HL-60 (cell line): ENCODE results near the gene UBE2D3.

ENCODE experiments used
- DNase-seq, 2 experiments: peaks; one replicate each; pipeline ENCODE4 v3.0.0-alpha.2; 2010 to 2020; ENCODE audit warnings: low read depth in 1 of 2, low spot score in 1 of 2
- H3K27ac ChIP-seq: fragments of 250-450 bp; sonication (Bioruptor Pico); replicated peaks from 2 replicates; pipeline ENCODE4 v1.5.1; 2020; ENCODE audit warnings: mild to moderate bottlenecking, moderate library complexity
- H3K27me3 ChIP-seq: fragments of 250-450 bp; sonication (Bioruptor Pico); 2 replicates; pipeline ENCODE4 v1.5.1; 2021; ENCODE audit warnings: mild to moderate bottlenecking, moderate library complexity; ENCODE audit not compliant: insufficient read depth, poor library complexity, severe bottlenecking
- H3K4me3 ChIP-seq: replicated peaks from 2 replicates; pipeline ENCODE4 v1.5.1; 2011; ENCODE audit warnings: mild to moderate bottlenecking, control low read depth, low read length; ENCODE audit not compliant: insufficient read depth
- CTCF ChIP-seq: IDR thresholded peaks from one replicate; pipeline ENCODE4 v1.5.1; 2011; ENCODE audit warnings: low read length, control low read depth, inconsistent platforms; ENCODE audit not compliant: insufficient read depth
- GABPA ChIP-seq: IDR thresholded peaks from 2 replicates; pipeline ENCODE4 v1.6.1; 2012; ENCODE audit warnings: low read depth
- POLR2AphosphoS5 ChIP-seq: IDR thresholded peaks from 2 replicates; pipeline ENCODE4 v1.6.1; 2012; ENCODE audit warnings: low read depth
- SPI1 ChIP-seq: IDR thresholded peaks from 2 replicates; pipeline ENCODE4 v1.6.1; 2012; ENCODE audit warnings: low read depth, mild to moderate bottlenecking, borderline replicate concordance
- TF ChIP-seq, protein P1 (sequence below): IDR thresholded peaks from 2 replicates; pipeline ENCODE4 v1.6.1; 2012; ENCODE audit warnings: low read depth; ENCODE audit not compliant: insufficient replicate concordance

UBE2D3 gene

DNA sequence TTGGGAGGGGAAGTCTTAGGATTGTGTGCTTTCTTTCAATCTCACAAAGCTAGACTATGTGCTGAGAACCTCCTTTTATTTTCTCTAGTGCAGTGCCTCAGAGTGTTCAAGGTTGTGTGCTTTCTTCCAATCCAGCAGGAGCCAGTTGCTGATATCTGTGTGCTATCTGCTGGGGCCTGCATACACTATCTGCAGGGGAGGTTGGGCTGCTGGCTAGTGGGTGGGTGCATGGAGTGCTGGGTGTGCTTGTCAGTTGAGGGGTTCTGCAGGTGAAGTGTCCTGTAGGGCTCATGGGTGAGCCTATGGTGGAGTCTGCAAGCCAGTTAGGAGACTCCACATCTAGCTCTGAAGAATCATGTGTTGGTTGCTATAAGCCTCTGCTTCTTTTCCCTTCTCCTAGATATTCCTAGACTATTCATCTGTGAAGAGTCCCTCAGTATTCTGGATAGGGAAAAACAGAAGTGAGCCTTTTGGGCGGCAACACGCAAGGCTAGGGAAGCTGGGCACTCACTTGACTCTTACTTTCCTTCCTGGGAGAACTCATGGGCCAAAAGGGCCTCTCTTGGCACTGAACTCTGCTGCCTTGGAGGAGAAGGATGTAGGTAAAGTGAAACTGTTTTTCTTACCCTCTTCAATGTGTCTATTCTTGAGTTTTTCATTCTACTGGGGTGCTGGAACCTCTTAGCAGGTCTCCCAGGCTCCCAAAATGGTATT is 33.4 kb upstream of the UBE2D3 start:
- no peak for DNase-seq
- TF ChIP-seq POLR2AphosphoS5 = no peak
- Histone ChIP-seq H3K27ac (no peak overlapping the region), H3K4me3 (no peak overlapping the region), H3K27me3 (no peaks in the 10 kb centered on the region)

DNA sequence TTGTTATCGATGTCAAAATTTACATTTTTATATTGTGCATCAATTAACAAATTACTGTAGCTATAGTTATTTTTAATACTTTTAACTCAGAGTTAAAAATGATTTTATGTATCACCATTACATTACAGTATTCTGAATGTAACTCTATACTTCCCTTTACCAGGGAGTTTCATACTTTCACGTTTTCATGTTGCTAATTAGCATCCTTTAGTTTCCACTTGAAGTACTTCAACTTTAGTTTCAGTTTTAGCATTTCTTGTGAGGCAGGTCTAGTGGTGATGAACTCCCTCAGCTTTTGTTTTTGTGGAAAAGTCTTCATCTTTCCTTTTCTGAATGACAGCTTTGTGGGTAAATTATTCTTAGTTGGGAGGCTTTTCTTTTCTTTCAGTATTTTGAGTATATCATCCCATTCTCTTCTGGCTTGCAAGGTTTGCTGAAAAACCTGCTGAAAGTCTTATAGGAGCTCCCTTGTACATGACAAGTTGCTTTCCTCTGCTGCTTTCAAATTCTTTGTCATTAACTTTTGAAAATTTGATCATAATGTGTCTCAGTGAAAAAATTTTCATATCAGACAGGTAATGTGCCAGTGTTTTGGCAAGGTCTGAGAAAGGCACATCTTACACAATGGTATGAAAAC is 31.6 kb upstream of the UBE2D3 start:
- TF ChIP-seq POLR2AphosphoS5 = no peak
- no peak for TF ChIP-seq CTCF
- no peak for TF ChIP-seq GABPA
- no peak for TF ChIP-seq SPI1
- no peak overlapping the region for H3K4me3 ChIP-seq

GRCh38 chr4:102850370-102850769 is 23.0 kb upstream of the UBE2D3 start:
- no peak for TF ChIP-seq SPI1
- TF ChIP-seq GABPA = no peak
- TF ChIP-seq, protein P1, sequence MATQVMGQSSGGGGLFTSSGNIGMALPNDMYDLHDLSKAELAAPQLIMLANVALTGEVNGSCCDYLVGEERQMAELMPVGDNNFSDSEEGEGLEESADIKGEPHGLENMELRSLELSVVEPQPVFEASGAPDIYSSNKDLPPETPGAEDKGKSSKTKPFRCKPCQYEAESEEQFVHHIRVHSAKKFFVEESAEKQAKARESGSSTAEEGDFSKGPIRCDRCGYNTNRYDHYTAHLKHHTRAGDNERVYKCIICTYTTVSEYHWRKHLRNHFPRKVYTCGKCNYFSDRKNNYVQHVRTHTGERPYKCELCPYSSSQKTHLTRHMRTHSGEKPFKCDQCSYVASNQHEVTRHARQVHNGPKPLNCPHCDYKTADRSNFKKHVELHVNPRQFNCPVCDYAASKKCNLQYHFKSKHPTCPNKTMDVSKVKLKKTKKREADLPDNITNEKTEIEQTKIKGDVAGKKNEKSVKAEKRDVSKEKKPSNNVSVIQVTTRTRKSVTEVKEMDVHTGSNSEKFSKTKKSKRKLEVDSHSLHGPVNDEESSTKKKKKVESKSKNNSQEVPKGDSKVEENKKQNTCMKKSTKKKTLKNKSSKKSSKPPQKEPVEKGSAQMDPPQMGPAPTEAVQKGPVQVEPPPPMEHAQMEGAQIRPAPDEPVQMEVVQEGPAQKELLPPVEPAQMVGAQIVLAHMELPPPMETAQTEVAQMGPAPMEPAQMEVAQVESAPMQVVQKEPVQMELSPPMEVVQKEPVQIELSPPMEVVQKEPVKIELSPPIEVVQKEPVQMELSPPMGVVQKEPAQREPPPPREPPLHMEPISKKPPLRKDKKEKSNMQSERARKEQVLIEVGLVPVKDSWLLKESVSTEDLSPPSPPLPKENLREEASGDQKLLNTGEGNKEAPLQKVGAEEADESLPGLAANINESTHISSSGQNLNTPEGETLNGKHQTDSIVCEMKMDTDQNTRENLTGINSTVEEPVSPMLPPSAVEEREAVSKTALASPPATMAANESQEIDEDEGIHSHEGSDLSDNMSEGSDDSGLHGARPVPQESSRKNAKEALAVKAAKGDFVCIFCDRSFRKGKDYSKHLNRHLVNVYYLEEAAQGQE = no peak
- no peak for TF ChIP-seq CTCF
- no peak for TF ChIP-seq POLR2AphosphoS5
- Histone ChIP-seq H3K27ac (no peak overlapping the region), H3K27me3 (no peaks in the 10 kb centered on the region), H3K4me3 (no peak overlapping the region)
- DNase-seq = no peak

More for the DNA sequence above, 31.6 kb upstream of the UBE2D3 start:
- no peak overlapping the region for H3K27ac ChIP-seq
- no peak for DNase-seq
- H3K27me3 ChIP-seq = no peaks in the 10 kb centered on the region

DNA sequence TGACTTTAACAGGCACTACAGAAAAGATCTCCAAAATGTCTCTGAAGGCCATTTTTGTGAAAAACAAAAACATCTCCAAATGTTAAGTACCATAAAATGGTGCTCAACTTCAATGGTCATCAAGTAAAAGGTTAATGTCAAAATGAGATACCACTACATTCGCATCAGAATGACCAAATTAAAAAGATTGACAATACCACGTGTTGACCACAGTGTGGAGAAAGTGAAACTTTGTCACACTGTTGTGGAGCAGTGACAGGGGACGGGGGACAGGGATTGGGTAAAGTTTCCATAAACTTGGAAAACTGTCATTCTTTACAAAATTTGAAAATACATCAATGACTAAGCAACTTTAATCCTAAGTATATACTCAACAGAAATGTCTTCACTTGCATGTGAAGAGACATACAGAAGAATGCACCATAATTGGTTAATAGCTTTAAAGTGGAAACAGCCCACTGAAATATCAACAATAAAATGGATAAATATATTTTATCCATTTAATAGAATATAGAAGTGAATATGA is 22.3 kb upstream of the UBE2D3 start:
- TF ChIP-seq SPI1 (no peak), POLR2AphosphoS5 (no peak), CTCF (no peak)
- TF ChIP-seq, protein P1 = no peak
- Histone ChIP-seq H3K27ac (no peak overlapping the region), H3K4me3 (no peak overlapping the region), H3K27me3 (no peaks in the 10 kb centered on the region)
- DNase-seq = no peak
